ENCODE measurements around the gene STXBP5L.

DNA sequence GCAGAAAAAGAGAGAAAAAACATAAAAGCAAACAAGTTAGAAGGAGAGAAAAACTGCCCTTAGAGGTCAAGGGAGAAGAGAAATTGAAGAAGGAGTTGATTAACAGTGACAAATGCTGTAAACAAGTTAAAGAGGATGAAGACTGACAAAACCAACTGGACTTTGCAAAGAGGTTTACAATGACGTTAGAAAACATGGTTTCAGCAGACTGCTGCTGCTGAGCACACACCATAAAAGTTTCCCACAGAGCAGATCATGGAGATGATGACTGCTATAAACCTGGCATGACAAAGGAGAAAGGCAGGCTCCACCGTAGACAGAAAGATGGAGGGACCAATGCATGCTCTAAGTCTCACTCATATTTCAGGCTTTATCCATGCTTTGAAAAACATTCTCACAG, 559.1 kb downstream of the STXBP5L start:
- TF ChIP-seq EZH2phosphoT487 (IDR thresholded peaks at IDR 0.05), result no peak
- TF ChIP-seq, protein P1, sequence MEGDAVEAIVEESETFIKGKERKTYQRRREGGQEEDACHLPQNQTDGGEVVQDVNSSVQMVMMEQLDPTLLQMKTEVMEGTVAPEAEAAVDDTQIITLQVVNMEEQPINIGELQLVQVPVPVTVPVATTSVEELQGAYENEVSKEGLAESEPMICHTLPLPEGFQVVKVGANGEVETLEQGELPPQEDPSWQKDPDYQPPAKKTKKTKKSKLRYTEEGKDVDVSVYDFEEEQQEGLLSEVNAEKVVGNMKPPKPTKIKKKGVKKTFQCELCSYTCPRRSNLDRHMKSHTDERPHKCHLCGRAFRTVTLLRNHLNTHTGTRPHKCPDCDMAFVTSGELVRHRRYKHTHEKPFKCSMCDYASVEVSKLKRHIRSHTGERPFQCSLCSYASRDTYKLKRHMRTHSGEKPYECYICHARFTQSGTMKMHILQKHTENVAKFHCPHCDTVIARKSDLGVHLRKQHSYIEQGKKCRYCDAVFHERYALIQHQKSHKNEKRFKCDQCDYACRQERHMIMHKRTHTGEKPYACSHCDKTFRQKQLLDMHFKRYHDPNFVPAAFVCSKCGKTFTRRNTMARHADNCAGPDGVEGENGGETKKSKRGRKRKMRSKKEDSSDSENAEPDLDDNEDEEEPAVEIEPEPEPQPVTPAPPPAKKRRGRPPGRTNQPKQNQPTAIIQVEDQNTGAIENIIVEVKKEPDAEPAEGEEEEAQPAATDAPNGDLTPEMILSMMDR (IDR thresholded peaks at IDR 0.05), result no peak
- no peak for TF ChIP-seq EZH2 (IDR thresholded peaks at IDR 0.05)

All from neural progenitor cell (in vitro differentiated cells).